Gastrocnemius medialis (tissue), 4 donors: ENCODE data around the gene APOL3. TPM values are rescaled to one million over a fixed set of nuclear protein-coding genes. Genes with fewer than 3 reads are reported as not detected.

Experiments used
- ATAC-seq, 2 donors: fragments of 150-250 bp; one replicate each; pipeline ENCODE4 v1.9.1; 2016
- DNase-seq, 2 donors: peaks; one replicate each; pipeline ENCODE4 v3.0.0-alpha.2; 2019
- H3K27ac ChIP-seq, 4 donors: fragments of 200-600 bp; sonication (generic); 1 replicate in 1 of 4; 2 replicates in 3 of 4; pipeline ENCODE4 v1.5.1; 2016 to 2018; ENCODE audit warnings: mild to moderate bottlenecking in 2 of 4, moderate library complexity in 1 of 4
- H3K27me3 ChIP-seq, 3 donors: fragments of 200-600 bp; sonication (generic) in 2 of 3; 1 replicate in 1 of 3; 2 replicates in 2 of 3; pipeline versions ENCODE4 v1.5.1 to v1.6.0; 2016 to 2019; ENCODE audit warnings: mild to moderate bottlenecking in 1 of 3, moderate library complexity in 1 of 3
- H3K36me3 ChIP-seq, 2 donors: fragments of 200-600 bp; sonication (generic) in 1 of 2; one replicate each; pipeline ENCODE4 v1.5.1; 2017 to 2018
- H3K4me1 ChIP-seq, 2 donors: fragments of 200-600 bp; sonication (generic) in 1 of 2; one replicate each; pipeline ENCODE4 v1.5.1; 2016 to 2017; ENCODE audit warnings: mild to moderate bottlenecking in 2 of 2
- H3K4me3 ChIP-seq, 4 donors: fragments of 200-600 bp; sonication (generic) in 3 of 4; 1 replicate in 1 of 4; 2 replicates in 3 of 4; pipeline ENCODE4 v1.5.1; 2016 to 2019; ENCODE audit warnings: mild to moderate bottlenecking in 2 of 4
- H3K9me3 ChIP-seq, 3 donors: fragments of 200-600 bp; sonication (generic) in 2 of 3; 1 replicate in 1 of 3; 2 replicates in 2 of 3; pipeline ENCODE4 v1.5.1; 2016 to 2019
- POLR2A ChIP-seq, 2 donors: fragments of 450-650 bp; IDR thresholded peaks; one replicate each; pipeline ENCODE4 v1.6.1; 2017; ENCODE audit warnings: antibody characterized with exemption in 2 of 2, mild to moderate bottlenecking in 2 of 2, moderate library complexity in 2 of 2
- in situ Hi-C, 4 donors: fragments of 200-750 bp; cut with MboI; loops; one replicate each; pipeline versions ENCODE4 v1.15.0 to v1.8.0; 2017; ENCODE audit warnings: low sequenced_read_pairs in 4 of 4
- intact Hi-C: fragments of 100-400 bp; cut with DNase I; formaldehyde crosslinking; loops from one replicate; pipeline ENCODE4 v1.15.1; 2023; ENCODE audit warnings: low total_unique reads
- total RNA-seq, 4 donors: library from RNA; depleted of rRNA; stranded (reverse); fragments of >200 nt; gene quantifications; one replicate each; pipeline versions ENCODE4 v1.1.0 to v1.2.3, GENCODE V29; 2016
- TF ChIP-seq, protein P1 (sequence below), 5 experiments: fragments of 450-650 bp in 3 of 5; fragments of 200-600 bp in 2 of 5; sonication (generic) in 2 of 5; IDR thresholded peaks in 4 of 5; conservative IDR thresholded peaks in 1 of 5; 1 replicate in 4 of 5; 2 replicates in 1 of 5; pipeline ENCODE4 v1.5.1; 2016 to 2019; ENCODE audit warnings: antibody characterized with exemption in 5 of 5, mild to moderate bottlenecking in 3 of 5, moderate library complexity in 3 of 5

The APOL3 gene
- total RNA-seq, 4 donors from 2014 or later = 16.6 to 23.4 (median 19.3) TPM

DNA sequence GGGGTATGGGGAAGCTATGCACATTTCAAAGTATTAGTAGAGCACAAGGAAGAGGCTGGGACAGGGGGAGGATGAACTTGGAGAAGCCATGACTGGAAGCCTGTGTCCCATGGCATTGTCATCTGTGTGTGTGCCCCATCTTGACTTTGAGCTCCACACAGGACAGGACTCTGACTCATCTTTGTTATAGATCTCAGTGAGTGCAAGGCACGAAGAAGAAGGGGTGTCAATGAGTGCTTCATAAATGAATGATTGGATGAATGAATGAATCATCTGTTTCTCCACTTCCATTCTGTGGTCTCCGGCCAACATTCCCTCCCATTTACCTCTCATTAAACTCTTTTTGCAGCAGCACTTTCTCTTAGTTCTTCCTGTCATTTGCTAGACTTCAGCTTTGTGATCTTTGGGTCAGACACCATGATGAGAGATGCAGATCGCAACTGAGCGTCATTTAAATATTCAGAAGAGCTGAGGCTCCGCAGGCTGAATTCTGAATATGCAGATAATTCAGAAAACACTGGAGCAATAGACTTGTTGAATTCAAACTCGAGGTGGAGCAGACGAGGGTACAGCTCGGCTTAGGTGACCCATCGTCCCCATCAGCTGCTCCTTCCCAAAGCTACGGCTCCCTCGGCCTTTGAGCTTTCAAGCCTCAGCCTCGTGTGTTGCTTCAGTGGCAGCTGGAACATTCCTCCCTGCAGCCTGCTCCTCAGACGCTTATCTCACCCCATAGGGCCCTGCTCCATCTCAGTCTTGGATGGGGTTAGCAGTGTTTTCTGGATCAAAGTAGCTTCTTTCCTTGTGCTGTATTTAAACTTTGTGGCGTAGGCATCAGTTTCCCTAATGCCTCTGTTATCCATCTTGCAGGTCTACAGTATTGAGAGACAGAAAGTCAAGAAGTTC lies 30.8 kb downstream of the APOL3 start:
- ATAC-seq (no peak), DNase-seq (no peak)
- Histone ChIP-seq H3K27ac (no peak overlapping the region), H3K36me3 (no peaks in the 10 kb centered on the region), H3K9me3 (no peaks in the 10 kb centered on the region), H3K4me1 (no peaks in the 10 kb centered on the region), H3K27me3 (no peaks in the 10 kb centered on the region), H3K4me3 (no peak overlapping the region)
- intact Hi-C loops = loop anchor here (10.0 kb wide), 3 partner anchors 405 to 775 kb away; no protein-coding TSS in a partner anchor
- TF ChIP-seq, protein P1, sequence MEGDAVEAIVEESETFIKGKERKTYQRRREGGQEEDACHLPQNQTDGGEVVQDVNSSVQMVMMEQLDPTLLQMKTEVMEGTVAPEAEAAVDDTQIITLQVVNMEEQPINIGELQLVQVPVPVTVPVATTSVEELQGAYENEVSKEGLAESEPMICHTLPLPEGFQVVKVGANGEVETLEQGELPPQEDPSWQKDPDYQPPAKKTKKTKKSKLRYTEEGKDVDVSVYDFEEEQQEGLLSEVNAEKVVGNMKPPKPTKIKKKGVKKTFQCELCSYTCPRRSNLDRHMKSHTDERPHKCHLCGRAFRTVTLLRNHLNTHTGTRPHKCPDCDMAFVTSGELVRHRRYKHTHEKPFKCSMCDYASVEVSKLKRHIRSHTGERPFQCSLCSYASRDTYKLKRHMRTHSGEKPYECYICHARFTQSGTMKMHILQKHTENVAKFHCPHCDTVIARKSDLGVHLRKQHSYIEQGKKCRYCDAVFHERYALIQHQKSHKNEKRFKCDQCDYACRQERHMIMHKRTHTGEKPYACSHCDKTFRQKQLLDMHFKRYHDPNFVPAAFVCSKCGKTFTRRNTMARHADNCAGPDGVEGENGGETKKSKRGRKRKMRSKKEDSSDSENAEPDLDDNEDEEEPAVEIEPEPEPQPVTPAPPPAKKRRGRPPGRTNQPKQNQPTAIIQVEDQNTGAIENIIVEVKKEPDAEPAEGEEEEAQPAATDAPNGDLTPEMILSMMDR (IDR thresholded peaks at IDR 0.05 in 4 of 5, conservative IDR thresholded peaks at IDR 0.05 in 1 of 5) = no peak
- TF ChIP-seq POLR2A (IDR thresholded peaks at IDR 0.05) = no peak
- in situ Hi-C loops = loop anchor here in 3 of 4 donors (10.0 kb wide), 4 partner anchors 55 to 495 kb away; no protein-coding TSS in a partner anchor

DNA sequence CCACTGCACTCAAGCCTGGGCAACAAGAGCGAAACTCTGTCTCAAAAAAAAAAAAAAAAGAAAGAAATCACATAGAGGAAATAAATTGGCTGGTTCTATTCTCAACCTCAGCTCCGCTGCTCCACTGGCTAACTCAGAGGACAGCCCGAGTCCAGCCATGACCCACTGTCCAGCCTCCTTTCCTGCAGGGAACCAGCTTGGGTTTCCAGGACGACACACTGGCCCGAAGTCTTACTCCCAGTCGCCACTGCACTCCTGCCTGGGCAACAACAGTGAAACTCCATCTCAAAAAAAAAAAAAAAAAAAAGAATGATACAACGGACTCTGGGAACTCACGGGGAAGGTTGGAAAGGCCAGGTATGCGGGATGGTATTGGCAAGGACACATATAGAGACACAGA lies 31.5 kb downstream of the APOL3 start:
- no peak overlapping the region for H3K27ac ChIP-seq
- in situ Hi-C loops = loop anchor here in 3 of 4 donors (10.0 kb wide), 3 partner anchors 64 to 494 kb away; no protein-coding TSS in a partner anchor
- DNase-seq = no peak
- TF ChIP-seq POLR2A (IDR thresholded peaks at IDR 0.05) = no peak
- TF ChIP-seq, protein P1 (IDR thresholded peaks at IDR 0.05 in 4 of 5, conservative IDR thresholded peaks at IDR 0.05 in 1 of 5) = no peak
- H3K4me1 ChIP-seq = no peaks in the 10 kb centered on the region
- ATAC-seq = no peak
- H3K9me3 ChIP-seq = no peaks in the 10 kb centered on the region
- H3K36me3 ChIP-seq = no peaks in the 10 kb centered on the region
- no peak overlapping the region for H3K4me3 ChIP-seq
- no peaks in the 10 kb centered on the region for H3K27me3 ChIP-seq
- intact Hi-C loops = loop anchor here (10.0 kb wide), 3 partner anchors 404 to 774 kb away; no protein-coding TSS in a partner anchor

DNA sequence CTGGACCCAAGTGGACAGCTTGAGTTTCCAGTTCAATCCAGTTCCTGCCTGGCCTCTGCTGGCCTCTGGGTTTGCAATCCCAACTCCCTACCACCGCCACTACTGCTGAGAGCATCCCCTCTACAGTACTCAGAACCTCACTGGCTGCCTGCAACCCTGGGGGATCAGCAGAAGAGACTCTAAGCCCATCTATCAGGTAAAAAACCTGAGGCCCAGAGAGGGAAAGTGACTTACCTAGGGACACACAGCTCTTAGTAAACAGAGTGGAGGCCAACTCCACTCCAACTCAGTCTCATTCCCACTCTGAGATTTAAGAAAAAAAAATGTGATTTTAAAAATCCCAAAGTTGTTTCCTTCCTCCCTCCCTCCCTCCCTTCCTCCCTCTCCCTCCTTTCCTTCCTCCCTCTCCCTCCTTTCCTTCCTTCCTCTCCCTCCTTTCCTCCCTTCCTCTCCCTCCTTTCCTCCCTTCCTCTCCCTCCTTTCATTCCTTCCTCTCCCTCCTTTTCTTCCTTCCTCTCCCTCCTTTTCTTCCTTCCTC lies 34.5 kb downstream of the APOL3 start:
- in situ Hi-C loops (loop anchor here in 3 of 4 donors (10.0 kb wide), 3 partner anchors 61 to 491 kb away; no protein-coding TSS in a partner anchor), intact Hi-C loops (loop anchor here (2.0 to 10.0 kb wide), 4 partner anchors 401 to 771 kb away; no protein-coding TSS in a partner anchor)
- H3K27me3 ChIP-seq = no peaks in the 10 kb centered on the region
- TF ChIP-seq, protein P1 (IDR thresholded peaks at IDR 0.05 in 4 of 5, conservative IDR thresholded peaks at IDR 0.05 in 1 of 5) = no peak
- TF ChIP-seq POLR2A (IDR thresholded peaks at IDR 0.05) = no peak
- no peaks in the 10 kb centered on the region for H3K9me3 ChIP-seq
- peaks cover 0 to 4% of the 10 kb centered on the region in 2 donors for H3K4me1 ChIP-seq
- H3K36me3 ChIP-seq = no peaks in the 10 kb centered on the region
- H3K27ac ChIP-seq = no peak overlapping the region
- ATAC-seq = no peak
- DNase-seq = no peak
- H3K4me3 ChIP-seq = no peak overlapping the region

DNA sequence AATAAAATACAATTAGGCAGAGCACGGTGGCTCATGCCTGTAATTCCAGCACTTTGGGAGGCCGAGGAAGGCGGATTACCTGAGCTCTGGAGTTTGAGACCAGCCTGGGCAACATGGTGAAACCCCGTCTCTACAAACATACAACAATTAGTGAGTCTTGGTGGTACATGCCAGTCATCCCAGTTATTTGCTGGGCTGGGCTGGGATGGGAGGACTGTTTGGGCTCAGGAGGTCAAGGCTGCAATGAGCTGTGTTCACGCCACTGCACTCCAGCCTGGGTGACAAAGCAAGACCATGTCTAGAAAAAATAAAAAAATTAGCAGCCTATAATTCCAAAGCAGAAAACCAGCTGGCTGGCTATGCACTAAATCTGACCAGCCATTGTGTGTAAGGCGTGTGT lies 35.1 kb downstream of the APOL3 start:
- Histone ChIP-seq H3K4me3 (no peak overlapping the region), H3K36me3 (no peaks in the 10 kb centered on the region), H3K9me3 (no peaks in the 10 kb centered on the region), H3K27ac (no peak overlapping the region), H3K4me1 (peaks cover 0 to 4% of the 10 kb centered on the region in 2 donors), H3K27me3 (no peaks in the 10 kb centered on the region)
- DNase-seq (no peak), ATAC-seq (no peak)
- no peak for TF ChIP-seq POLR2A (IDR thresholded peaks at IDR 0.05)
- TF ChIP-seq, protein P1 (IDR thresholded peaks at IDR 0.05 in 4 of 5, conservative IDR thresholded peaks at IDR 0.05 in 1 of 5) = no peak
- intact Hi-C loops = loop anchor here (2.0 to 10.0 kb wide), 4 partner anchors 401 to 771 kb away; no protein-coding TSS in a partner anchor
- in situ Hi-C loops = loop anchor here in 3 of 4 donors (10.0 kb wide), 3 partner anchors 61 to 491 kb away; no protein-coding TSS in a partner anchor
